ENCODE results near the gene TSPAN33. TPM values are rescaled to one million over a fixed set of nuclear protein-coding genes. Genes with fewer than 3 reads are reported as not detected.

TSPAN33 gene
- total RNA-seq, 2 donors from 2014 or later: 9.8 to 11.1 TPM

GRCh38 chr7:129126314-129126713 lies 18.2 kb upstream of the TSPAN33 start:
- no peaks in the 10 kb centered on the region for H3K27me3 ChIP-seq
- H3K4me1 ChIP-seq: no peaks in the 10 kb centered on the region
- no peaks in the 10 kb centered on the region for H3K36me3 ChIP-seq
- H3K4me3 ChIP-seq: no peak overlapping the region
- H3K27ac ChIP-seq: no peak overlapping the region
- DNase-seq (ENCODE audit: low spot score): no peak
- TF ChIP-seq CTCF (IDR thresholded peaks at IDR 0.05): no peak
- no peaks in the 10 kb centered on the region for H3K9me3 ChIP-seq

- Histone ChIP-seq H3K4me3 (no peak overlapping the region), H3K9me3 (no peaks in the 10 kb centered on the region), H3K27ac (no peak overlapping the region), H3K27me3 (no peaks in the 10 kb centered on the region), H3K4me1 (no peaks in the 10 kb centered on the region), H3K36me3 (no peaks in the 10 kb centered on the region)
- DNase-seq (ENCODE audit: low spot score): no peak
- TF ChIP-seq CTCF (IDR thresholded peaks at IDR 0.05): no peak
Measured at GRCh38 chr7:129127154-129127553, 17.4 kb upstream of the TSPAN33 start.

GRCh38 chr7:129127601-129128000 lies 16.9 kb upstream of the TSPAN33 start:
- no peaks in the 10 kb centered on the region for H3K36me3 ChIP-seq
- no peaks in the 10 kb centered on the region for H3K27me3 ChIP-seq
- no peaks in the 10 kb centered on the region for H3K4me1 ChIP-seq
- no peak overlapping the region for H3K27ac ChIP-seq
- H3K9me3 ChIP-seq: no peaks in the 10 kb centered on the region
- no peak for TF ChIP-seq CTCF (IDR thresholded peaks at IDR 0.05)
- DNase-seq (ENCODE audit: low spot score): no peak
- no peak overlapping the region for H3K4me3 ChIP-seq

- no peak for TF ChIP-seq CTCF (IDR thresholded peaks at IDR 0.05)
- Histone ChIP-seq H3K27ac (no peak overlapping the region), H3K9me3 (no peaks in the 10 kb centered on the region), H3K36me3 (no peaks in the 10 kb centered on the region), H3K4me3 (no peak overlapping the region), H3K27me3 (no peaks in the 10 kb centered on the region), H3K4me1 (no peaks in the 10 kb centered on the region)
- DNase-seq (ENCODE audit: low spot score): no peak
Measured at GRCh38 chr7:129134356-129134987, 10.0 kb upstream of the TSPAN33 start.

- no peak for TF ChIP-seq CTCF (IDR thresholded peaks at IDR 0.05)
- Histone ChIP-seq H3K4me3 (no peak overlapping the region), H3K4me1 (no peaks in the 10 kb centered on the region), H3K27ac (no peak overlapping the region), H3K9me3 (no peaks in the 10 kb centered on the region), H3K27me3 (no peaks in the 10 kb centered on the region), H3K36me3 (no peaks in the 10 kb centered on the region)
- no peak for DNase-seq (ENCODE audit: low spot score)
Measured at GRCh38 chr7:129136887-129137642, 7.4 kb upstream of the TSPAN33 start.
